Kidney tubule cell (primary cell): ENCODE measurements around the gene FARP1.
"Not testable (repeated sequence)": the region's sequence is repeated elsewhere in the genome, so short reads cannot be mapped to it uniquely, and the experiment has no call there.

Experiments used
- DNase-seq: peaks from one replicate; pipeline ENCODE4 v3.0.0-alpha.2; 2018; ENCODE audit warnings: low spot score

The FARP1 gene

DNA sequence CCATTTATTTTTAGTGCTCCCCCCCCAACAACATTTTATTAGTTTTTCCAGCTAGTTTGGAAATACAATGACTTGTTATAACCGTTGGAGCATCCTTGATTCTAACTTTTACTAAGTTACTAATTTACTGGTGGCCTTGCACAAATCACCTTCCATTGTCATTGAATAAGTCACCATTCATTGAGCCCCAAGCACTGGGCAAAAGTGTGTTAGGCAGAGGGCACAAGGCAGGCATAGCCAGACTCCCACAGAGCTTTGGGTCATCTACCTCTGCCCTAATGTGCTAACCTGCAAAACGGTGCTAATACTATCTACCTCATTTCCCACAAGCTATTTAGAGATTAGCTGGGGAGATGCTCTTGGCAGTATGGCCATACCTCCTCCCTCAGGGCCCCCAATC, 120.9 kb downstream of the FARP1 start:
- DNase-seq: peak; percentile 46

GRCh38 chr13:98264877-98265276, 122.0 kb downstream of the FARP1 start:
- no peak for DNase-seq

DNA sequence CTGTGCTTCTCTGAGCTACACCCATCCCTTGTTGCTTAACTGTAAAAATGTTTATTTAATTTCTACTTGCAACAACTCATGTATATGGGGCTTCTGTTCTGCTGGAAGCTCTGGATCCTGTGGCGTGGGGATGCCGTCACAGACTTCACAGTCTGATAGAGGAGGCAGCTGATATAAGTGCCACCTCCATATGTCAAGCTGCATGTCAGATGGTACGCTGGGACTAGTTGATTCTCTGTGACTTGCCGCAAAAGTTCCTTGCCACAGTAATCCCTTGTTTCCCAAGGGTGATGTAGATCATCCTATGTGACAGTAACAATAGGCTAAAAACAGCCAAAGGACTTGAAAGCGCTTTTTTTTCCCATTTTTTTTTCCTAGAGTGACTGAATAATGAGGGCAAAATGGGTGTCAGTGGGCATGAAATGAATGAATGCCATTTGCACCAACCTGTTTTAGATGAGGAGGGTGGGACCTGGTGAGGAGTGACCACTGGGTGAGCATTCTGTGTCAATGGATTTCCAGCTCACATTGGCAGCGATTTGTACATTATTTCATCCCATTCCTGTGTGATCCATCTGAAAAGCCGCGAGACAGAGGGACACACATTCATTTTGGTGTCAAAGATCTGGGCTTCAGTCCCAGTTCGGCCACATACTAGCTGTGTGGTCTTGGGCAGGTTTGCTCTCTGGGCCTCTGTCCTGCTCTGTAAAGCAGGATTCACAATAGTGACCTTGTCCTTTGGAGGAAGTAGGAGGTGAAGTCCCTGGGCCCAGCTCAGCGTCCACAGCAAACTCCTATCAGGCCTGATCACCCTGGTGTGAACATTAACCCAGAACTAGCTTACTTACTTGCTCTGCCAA, 123.0 kb downstream of the FARP1 start:
- DNase-seq: peak; percentile 88

- DNase-seq: peak; percentile 80
Measured at GRCh38 chr13:98267080-98267912, 124.4 kb downstream of the FARP1 start.

DNA sequence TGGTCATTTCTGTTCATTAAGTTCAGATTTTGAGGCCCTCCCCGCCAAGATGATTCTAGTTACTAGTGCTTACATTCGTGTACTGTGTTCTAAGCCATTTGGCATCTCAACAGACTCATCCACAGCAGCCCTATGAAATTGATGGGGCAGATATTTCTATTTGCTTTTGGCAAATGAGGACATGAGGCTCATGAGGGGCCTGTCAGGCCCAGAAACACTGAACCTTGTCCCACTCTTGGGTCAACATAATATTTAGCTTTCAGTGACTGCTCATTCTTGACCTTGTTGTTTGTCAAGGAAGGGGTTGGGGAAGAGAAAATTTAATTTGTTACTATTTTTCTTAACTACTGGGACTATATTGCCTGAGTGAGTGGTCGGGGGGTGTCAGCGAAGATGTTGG, 126.5 kb downstream of the FARP1 start:
- no peak for DNase-seq

GRCh38 chr13:98270819-98271218, 127.9 kb downstream of the FARP1 start:
- DNase-seq: no peak

- not testable (repeated sequence) for DNase-seq
Measured at GRCh38 chr13:98271646-98272045, 128.8 kb downstream of the FARP1 start.

GRCh38 chr13:98272549-98272948, 129.7 kb downstream of the FARP1 start:
- no peak for DNase-seq

DNA sequence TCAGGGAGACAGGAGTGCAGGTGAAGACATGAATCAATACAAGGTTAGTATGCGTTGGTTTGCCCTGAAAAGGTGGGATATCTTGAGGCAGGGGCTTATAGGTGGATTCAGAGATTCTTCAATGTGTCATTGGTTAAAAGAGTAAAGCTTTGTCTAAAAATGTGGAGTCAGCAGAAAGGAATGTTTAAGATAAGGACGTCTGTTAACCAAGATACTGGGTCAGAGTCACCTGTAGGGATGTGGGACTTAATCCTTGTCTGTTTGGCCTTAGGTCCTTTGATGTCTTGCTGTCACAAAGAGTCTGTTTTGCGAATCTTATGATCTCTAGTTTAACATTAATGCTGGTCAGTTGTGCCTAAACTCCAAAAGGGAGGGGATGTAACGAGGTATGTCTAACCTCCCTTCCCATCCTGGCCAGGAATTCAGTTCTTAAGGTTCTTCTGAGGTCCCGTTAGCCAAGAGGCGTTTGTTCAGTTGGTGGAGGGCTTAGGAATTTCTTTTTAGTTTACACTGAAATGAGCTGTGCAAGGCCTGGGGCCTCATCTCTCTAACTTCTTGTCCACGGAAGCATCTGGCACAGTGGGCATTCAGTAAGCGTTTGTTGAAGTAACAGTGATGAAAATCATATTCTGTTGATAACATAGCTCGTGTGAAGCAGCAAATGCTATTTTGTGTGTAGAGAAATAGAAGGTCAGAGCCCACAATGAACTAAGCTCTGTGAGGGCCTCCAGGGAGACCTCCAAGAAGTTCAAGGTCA, 130.4 kb downstream of the FARP1 start:
- DNase-seq: no peak

DNA sequence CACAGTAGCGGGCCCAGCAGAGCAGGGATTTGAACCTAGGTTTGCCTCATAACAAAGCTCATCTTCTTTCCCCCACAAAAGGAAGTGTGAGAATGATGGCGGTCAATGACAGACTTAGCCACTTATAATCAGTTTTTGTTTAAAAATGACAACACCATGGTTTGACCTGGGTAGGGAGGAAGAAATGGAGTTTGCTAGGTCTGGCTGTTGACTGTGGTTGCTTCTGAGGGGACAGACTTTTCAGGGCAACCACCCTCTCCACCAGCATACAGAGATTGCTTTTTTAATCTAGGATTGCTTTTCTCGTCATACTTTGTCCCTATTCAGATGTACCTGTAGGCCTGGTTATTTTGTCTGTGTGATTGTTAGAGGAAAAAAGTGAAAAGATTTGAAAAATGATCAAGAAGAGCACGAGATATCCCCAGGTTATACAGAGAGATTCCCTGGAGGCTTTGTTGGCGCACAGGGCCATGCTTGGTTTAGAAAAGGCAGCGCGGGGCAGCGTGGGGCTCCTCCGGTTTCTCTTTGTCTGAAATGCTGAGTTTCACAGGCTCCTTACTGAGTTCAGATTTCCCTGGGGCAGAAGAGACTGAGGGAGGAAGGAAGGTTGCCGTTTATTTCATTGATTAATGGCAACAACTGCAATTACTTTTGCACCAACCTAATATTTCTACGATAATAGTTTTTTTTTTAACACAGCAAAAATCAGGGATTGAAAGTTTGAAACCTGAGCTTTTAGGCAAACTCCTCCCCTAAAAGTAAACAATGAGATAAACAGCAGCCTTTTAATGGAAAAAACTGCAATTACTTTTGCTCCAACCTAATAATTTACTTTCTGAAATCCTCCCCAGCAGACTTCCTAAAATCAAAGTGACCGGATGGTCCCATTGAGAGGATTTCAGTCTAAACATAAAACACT, 131.2 kb downstream of the FARP1 start:
- DNase-seq: no peak

- DNase-seq: no peak
Measured at GRCh38 chr13:98274921-98275487, 132.1 kb downstream of the FARP1 start.

DNA sequence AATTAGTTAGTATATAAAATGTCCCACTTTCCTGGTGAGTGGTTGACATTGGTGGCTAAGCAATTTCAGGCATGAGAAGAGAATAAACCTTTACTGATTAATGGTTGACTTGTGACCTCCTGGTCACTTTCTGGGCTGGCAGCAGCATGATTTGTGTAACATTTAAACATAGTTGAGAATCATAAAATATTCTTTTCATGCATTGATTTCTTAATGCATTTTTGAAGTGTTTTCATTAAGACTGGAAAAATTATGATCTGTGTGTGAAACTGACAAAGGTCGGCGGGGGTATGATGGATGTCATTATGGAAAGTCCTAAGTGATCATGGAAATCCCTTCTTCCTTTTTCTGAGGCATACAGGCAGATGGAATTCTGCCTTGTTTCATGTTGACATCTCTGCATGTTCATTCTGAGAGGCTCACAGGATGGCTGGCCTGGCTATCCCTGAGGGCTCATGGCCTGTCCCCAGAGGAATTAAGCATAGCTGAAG, 132.8 kb downstream of the FARP1 start:
- DNase-seq: peak; percentile 31

DNA sequence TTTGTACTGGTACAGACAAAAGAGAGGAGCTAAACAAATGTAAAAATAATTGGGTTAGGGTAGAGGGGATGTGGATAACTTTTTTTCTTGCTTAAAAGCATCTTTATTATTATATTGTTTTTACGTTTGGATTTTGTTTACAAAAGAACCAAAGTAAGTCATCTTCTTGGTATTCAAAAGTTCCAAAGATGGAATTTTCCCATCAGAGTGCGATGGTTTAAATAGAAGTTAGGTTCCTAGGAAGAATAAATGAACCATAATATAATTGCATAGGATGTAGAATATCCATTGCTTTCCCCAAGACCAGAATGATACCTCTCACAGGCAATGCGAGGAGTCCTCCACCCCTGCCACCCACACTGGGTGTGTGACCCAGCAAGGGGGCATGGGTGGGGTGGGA, 133.6 kb downstream of the FARP1 start:
- DNase-seq: no peak

DNA sequence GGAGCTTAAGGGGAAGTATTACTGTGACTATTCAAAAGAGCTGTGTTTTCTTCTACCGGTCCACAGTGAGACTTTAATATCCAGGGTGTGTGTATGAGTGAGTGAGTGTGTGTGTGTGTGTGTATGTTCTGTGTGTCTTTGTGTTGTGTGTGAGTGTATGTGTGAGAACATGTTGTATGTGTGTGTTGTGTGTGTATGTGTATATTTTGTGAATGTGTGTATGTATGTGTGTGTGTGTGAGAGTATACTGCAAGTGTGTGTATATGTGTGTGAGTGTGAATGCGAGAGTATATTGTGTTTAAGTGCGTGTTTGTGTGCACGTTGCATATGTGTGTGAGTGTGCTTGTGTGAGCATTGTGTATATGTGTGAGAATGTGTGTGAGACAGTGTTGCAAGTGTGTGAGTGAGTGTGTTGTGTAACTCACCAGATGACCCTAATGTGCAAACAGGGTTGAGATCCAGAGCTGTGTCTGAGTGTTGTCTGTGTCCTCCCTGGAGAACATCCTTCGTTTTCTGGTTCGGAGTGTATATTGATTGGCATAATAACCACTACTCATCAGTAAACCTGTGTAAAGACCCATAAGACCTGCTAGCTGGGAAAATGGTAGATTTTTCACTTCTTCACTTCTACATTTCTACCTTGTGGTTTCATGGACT, 135.3 kb downstream of the FARP1 start:
- no peak for DNase-seq

DNA sequence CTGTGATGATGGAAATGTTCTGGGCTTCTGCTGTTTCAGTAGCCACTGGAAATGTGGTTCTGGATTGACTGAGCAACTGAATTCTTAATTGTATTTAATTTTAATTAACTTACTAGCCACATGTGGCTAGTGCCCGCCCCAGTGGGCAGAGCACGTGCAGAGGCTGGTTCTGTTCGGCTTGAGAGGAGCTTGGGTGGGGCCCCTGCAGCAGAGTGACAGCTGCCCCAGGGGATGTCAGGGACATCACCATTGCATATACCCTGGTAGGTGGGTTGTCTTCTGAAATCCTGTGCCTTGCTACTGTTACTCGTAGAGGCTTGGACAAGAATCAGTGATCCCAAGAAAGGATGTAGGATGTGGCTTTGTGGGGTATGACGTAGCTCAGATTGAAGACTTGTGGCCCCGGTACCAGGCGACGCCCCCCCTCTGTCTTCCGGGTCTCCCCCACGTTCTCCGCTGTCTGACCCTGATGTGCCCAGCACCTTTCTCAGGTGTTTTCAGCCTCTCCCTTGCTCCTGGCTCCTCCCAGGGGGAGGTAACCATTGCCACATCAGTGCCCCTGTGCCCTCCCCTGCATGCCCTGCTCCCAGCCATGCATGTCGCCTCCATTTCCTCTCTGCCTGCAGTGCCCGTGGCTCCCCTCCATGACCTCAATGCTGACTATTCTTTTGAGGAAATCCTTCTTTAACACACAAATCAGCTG, 136.7 kb downstream of the FARP1 start:
- peak; percentile 97 for DNase-seq

DNA sequence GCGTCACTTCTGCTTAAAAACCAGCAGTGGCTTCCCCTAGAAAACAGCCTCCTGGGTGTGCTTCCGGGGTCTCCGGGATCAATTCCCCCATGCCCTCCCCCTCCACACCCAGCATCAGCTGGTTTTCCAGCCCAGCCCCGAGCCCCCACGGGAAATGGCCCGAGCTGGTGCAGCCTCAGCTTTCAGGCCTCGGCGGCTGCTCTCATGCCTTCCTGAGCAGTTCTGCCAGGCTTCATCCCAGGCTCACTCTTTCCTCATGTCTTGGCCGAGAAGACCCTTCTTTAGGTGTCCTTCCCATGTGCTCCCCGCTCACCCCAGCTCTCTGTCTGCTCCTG, 137.2 kb downstream of the FARP1 start:
- no peak for DNase-seq

DNA sequence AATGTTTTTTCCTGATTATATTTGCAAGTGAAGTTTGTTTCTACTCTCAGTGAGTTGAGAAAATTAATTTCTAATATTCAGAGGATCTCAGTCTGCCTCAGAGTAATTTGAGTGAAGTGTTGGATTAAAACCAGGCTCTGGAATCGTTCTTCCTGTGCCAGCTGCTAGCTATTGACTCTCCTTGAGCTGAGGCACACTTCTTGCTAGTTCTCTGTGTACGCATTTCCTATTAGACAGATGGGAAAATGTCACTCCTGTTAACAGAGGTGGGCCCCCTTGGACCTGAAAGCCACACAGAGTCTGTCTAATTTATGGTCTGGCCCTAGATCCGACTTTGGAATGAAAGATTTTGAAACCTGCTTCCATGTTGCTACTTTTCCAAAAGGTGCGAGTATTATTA, 141.8 kb downstream of the FARP1 start:
- no peak for DNase-seq

DNA sequence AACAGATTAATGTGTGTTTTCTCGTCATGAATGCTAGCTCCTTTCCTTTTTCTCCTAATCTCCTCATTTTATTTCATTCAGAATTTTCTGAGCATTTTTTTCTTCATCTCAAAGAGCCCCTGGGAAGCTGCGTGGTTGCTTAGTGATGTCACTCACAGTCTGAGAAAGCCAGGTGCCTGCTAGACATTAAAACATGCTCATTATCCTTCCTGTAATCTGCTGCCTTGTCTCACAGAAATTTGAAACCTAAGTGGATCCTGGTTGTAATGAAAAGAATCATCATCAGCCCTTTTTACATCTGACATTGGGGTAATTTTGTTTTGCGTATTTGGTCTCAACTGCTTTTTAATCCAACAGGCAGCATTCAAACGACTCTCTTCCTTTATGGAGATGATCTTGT, 142.4 kb downstream of the FARP1 start:
- peak; percentile 52 for DNase-seq

DNA sequence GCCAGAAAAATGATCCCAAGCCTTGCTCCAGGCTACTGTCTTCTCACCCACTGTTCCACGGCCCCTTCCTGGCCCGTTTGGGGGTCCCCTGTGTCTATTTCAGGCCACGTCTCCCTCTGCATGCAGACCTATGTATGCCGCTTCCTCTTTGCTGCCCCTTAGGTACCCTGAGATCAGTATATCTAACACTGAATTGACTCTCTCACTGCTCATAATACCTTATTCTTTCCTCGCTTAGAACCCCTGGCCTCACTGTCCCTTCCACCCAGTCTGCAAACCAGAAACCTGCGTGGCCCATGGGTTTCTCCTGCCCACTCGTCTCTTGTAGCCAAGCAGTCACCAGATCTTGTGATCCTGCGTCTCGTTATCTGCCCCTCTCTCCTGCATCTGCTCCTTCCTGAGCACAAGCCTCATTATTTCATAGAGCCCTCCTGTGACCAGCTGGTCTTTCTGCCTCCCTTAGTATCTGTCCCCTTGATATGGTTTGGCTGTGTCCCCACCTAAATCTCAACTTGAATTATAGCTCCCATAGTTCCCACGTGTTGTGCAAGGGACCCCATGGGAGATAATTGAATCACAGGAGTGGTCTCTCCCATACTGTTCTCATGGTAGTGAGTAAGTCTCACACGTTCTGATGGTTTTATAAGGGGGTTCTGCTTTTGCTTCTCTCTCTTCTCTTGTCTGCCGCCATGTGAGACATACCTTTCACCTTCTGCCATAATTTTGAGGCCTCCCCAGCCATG, 143.1 kb downstream of the FARP1 start:
- no peak for DNase-seq
